Hepatocyte (in vitro differentiated cells): ENCODE measurements around the gene TSPAN6. TPM values are rescaled to one million over a fixed set of nuclear protein-coding genes. Genes with fewer than 3 reads are reported as not detected.

Experiments used
- DNase-seq: peaks from one replicate; pipeline ENCODE4 v3.0.0-alpha.2; 2016; ENCODE audit warnings: low spot score
- H2AFZ ChIP-seq: fragments of 200-600 bp; sonication (generic); 2 replicates; pipeline ENCODE4 v1.6.0; 2016; ENCODE audit warnings: antibody characterized with exemption, mild to moderate bottlenecking
- H3K27ac ChIP-seq: fragments of 200-600 bp; sonication (generic); 2 replicates; pipeline ENCODE4 v1.5.1; 2016; ENCODE audit warnings: mild to moderate bottlenecking
- H3K27me3 ChIP-seq: fragments of 200-600 bp; sonication (generic); 2 replicates; pipeline ENCODE4 v1.6.1; 2016
- H3K36me3 ChIP-seq: fragments of 200-600 bp; sonication (generic); replicated peaks from 2 replicates; pipeline ENCODE4 v1.5.1; 2016; ENCODE audit warnings: low read depth; ENCODE audit not compliant: insufficient read depth
- H3K4me1 ChIP-seq: fragments of 200-600 bp; sonication (generic); 2 replicates; pipeline ENCODE4 v1.5.1; 2016; ENCODE audit warnings: mild to moderate bottlenecking, moderate library complexity; ENCODE audit not compliant: insufficient read depth
- H3K4me2 ChIP-seq: fragments of 200-600 bp; sonication (generic); 2 replicates; pipeline ENCODE4 v1.6.0; 2016
- H3K4me3 ChIP-seq: fragments of 200-600 bp; sonication (generic); 2 replicates; pipeline ENCODE4 v1.5.1; 2016; ENCODE audit warnings: mild to moderate bottlenecking
- H3K79me2 ChIP-seq: fragments of 200-600 bp; sonication (generic); 2 replicates; pipeline ENCODE4 v1.6.0; 2017; ENCODE audit warnings: mild to moderate bottlenecking
- H3K9me2 ChIP-seq: fragments of 200-600 bp; sonication (generic); replicated peaks from 2 replicates; pipeline ENCODE4 v1.6.0; 2017; ENCODE audit warnings: mild to moderate bottlenecking; ENCODE audit not compliant: insufficient read depth
- H3K9me3 ChIP-seq: fragments of 200-600 bp; sonication (generic); 2 replicates; pipeline ENCODE4 v1.5.1; 2016; ENCODE audit warnings: low read depth, mild to moderate bottlenecking
- H4K20me1 ChIP-seq: fragments of 200-600 bp; sonication (generic); 2 replicates; pipeline ENCODE4 v1.6.0; 2016; ENCODE audit warnings: mild to moderate bottlenecking; ENCODE audit not compliant: insufficient read depth, poor library complexity, severe bottlenecking
- EZH2 ChIP-seq: fragments of 200-600 bp; sonication (generic); IDR thresholded peaks from 2 replicates; pipeline ENCODE4 v1.6.1; 2016; ENCODE audit warnings: antibody characterized with exemption, mild to moderate bottlenecking, borderline replicate concordance
- EZH2phosphoT487 ChIP-seq: fragments of 200-600 bp; sonication (generic); IDR thresholded peaks from one replicate; pipeline ENCODE4 v1.6.1; 2018; ENCODE audit warnings: antibody characterized with exemption, mild to moderate bottlenecking, low read depth, moderate library complexity; ENCODE audit not compliant: unreplicated experiment, severe bottlenecking
- WGBS: methylation state at CpG from one replicate; pipeline ENCODE4 v1.1.6; 2016; ENCODE audit warnings: low lambda C conversion rate; ENCODE audit errors: missing lambda C conversion rate; 5-methylcytosine and 5-hydroxymethylcytosine counted together
- polyA plus RNA-seq: library from polyadenylated mRNA; unstranded; fragments of >200 nt; fragmentation: Nextera tagmentation; extraction: Ambion mirVana; gene quantifications from 2 replicates; pipeline ENCODE4 v1.2.1, GENCODE V29; 2016
- total RNA-seq: library from RNA; depleted of rRNA; stranded (reverse); fragments of >200 nt; gene quantifications from 2 replicates; pipeline ENCODE4 v1.2.3, GENCODE V29; 2014
- TF ChIP-seq, protein P1 (sequence below): fragments of 200-600 bp; sonication (generic); IDR thresholded peaks from 2 replicates; pipeline ENCODE4 v1.5.1; 2016; ENCODE audit warnings: antibody characterized with exemption, mild to moderate bottlenecking; ENCODE audit not compliant: poor library complexity

TSPAN6 gene
- total and polyA plus RNA-seq, 2 experiments from 2014 or later = 131 to 134 TPM

DNA sequence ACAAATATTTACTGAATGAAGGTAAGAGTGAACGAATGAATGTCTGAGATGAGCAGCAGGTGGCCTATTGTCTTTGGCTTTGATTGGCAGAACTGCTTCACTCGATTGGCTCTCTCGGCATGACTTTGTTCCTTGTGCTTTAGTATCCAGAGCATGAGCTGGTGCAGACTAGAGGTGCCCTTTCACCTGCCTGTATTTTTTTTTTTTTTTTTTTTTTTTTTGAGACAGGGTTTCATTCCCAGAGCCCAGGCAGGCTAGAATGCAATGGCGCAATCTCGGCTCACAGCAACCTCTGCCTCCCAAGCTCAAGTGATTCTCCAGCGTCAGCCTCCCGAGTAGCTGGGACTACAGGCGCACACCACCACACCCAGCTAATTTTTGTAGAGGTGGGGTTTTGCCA is 46.3 kb upstream of the TSPAN6 start:
- Histone ChIP-seq H3K4me3 (no peak overlapping the region), H3K27me3 (no peaks in the 10 kb centered on the region), H3K4me1 (no peaks in the 10 kb centered on the region), H2AFZ (no peak overlapping the region), H3K36me3 (no peaks in the 10 kb centered on the region), H3K9me2 (no peaks in the 10 kb centered on the region), H4K20me1 (no peaks in the 10 kb centered on the region), H3K9me3 (no peaks in the 10 kb centered on the region), H3K27ac (no peak overlapping the region), H3K79me2 (no peaks in the 10 kb centered on the region), H3K4me2 (no peak overlapping the region)
- DNase-seq = no peak
- WGBS = 87% methylated on average over 8 of the region's 8 CpGs
- TF ChIP-seq EZH2phosphoT487 (no peak), EZH2 (no peak)
- TF ChIP-seq, protein P1, sequence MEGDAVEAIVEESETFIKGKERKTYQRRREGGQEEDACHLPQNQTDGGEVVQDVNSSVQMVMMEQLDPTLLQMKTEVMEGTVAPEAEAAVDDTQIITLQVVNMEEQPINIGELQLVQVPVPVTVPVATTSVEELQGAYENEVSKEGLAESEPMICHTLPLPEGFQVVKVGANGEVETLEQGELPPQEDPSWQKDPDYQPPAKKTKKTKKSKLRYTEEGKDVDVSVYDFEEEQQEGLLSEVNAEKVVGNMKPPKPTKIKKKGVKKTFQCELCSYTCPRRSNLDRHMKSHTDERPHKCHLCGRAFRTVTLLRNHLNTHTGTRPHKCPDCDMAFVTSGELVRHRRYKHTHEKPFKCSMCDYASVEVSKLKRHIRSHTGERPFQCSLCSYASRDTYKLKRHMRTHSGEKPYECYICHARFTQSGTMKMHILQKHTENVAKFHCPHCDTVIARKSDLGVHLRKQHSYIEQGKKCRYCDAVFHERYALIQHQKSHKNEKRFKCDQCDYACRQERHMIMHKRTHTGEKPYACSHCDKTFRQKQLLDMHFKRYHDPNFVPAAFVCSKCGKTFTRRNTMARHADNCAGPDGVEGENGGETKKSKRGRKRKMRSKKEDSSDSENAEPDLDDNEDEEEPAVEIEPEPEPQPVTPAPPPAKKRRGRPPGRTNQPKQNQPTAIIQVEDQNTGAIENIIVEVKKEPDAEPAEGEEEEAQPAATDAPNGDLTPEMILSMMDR = no peak

DNA sequence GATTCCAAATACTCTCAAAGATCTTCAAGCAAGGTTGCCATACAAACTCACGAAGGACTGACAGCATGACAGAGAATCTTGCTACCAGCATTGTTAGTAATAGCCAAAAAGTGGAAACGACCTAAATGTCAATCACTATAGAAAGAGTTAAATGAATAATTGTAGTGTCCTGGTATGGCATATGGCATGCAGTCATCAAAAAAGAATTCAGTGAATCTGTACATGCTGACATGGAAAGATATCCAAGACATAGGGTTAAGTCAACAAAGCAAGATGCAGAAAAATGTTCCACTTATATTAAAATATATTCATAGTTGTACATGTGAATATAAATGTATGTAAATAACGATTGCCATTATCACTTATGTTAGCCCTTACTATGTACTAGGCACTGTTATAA is 45.0 kb upstream of the TSPAN6 start:
- no peaks in the 10 kb centered on the region for H3K79me2 ChIP-seq

DNA sequence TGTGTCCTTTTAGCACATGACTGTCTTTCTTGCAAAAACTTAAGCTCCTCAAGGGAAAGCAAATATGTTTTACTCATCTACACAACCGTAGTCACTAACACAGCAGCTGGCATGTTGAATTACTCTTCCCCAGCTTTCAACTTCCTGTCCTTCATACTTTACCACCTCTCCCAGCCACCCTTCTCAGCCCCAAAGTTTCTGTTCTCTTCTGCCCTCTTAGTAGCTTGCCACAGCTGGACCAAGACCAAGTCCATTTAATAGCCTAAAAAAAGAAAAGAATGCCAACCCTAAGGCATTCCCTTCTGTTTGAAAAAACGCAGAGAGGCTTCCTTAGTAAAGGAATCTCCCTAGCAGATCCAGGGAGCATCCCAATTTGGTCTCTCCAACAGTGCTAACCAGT is 44.1 kb upstream of the TSPAN6 start:
- no peaks in the 10 kb centered on the region for H3K79me2 ChIP-seq
- no peaks in the 10 kb centered on the region for H4K20me1 ChIP-seq
- no peaks in the 10 kb centered on the region for H3K9me2 ChIP-seq
- H3K27ac ChIP-seq = no peak overlapping the region
- H3K36me3 ChIP-seq = no peaks in the 10 kb centered on the region
- no peak for TF ChIP-seq EZH2phosphoT487
- TF ChIP-seq EZH2 = no peak
- TF ChIP-seq, protein P1 = no peak
- no peak overlapping the region for H3K4me2 ChIP-seq
- 49% methylated on average over 2 of the region's 2 CpGs for WGBS
- no peaks in the 10 kb centered on the region for H3K9me3 ChIP-seq
- no peak overlapping the region for H3K4me3 ChIP-seq
- H2AFZ ChIP-seq = no peak overlapping the region
- no peaks in the 10 kb centered on the region for H3K27me3 ChIP-seq
- H3K4me1 ChIP-seq = no peaks in the 10 kb centered on the region
- no peak for DNase-seq

More for the DNA sequence above, 45.0 kb upstream of the TSPAN6 start:
- Histone ChIP-seq H3K36me3 (no peaks in the 10 kb centered on the region), H3K4me2 (no peak overlapping the region), H3K4me1 (no peaks in the 10 kb centered on the region), H3K4me3 (no peak overlapping the region), H3K27ac (no peak overlapping the region), H3K9me3 (no peaks in the 10 kb centered on the region), H4K20me1 (no peaks in the 10 kb centered on the region), H3K9me2 (no peaks in the 10 kb centered on the region), H2AFZ (no peak overlapping the region), H3K27me3 (no peaks in the 10 kb centered on the region)
- TF ChIP-seq, protein P1 = no peak
- TF ChIP-seq EZH2 = no peak
- TF ChIP-seq EZH2phosphoT487 = no peak
- no peak for DNase-seq
- 61% methylated on average over 3 of the region's 3 CpGs for WGBS

DNA sequence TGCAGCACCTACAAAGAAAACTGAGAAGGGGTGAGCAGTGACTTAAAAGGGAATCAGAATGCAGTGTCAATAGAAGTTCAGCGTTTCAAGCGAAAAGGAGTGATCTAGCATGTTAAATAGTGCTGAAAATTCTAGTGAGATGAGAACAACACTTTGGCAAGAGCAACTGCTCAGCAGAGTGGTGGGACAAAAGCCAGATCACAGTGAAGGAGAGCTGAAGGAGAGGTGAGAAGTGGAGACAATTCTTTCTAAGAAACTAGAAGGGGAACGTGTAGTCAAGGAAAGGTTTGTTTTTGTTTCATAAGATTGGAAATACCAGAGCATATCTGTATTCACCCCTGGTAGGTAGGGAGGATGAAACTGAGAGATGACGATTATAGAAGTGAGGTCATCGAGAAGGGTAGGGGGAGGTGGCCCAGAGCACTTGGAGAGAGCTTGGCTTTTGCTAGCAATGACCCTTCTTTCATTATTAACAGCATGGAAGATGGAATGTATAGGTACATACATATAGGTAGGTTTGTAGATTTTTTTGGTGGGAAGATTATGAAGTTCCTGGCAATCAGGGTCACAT is 41.1 kb upstream of the TSPAN6 start:
- Histone ChIP-seq H3K79me2 (no peaks in the 10 kb centered on the region), H3K9me2 (no peaks in the 10 kb centered on the region), H3K4me1 (no peaks in the 10 kb centered on the region), H3K4me2 (no peak overlapping the region), H2AFZ (no peak overlapping the region), H3K36me3 (no peaks in the 10 kb centered on the region), H3K27me3 (no peaks in the 10 kb centered on the region), H3K27ac (no peak overlapping the region), H3K4me3 (no peak overlapping the region), H4K20me1 (no peaks in the 10 kb centered on the region), H3K9me3 (no peaks in the 10 kb centered on the region)
- 68% methylated on average over 5 of the region's 5 CpGs for WGBS
- TF ChIP-seq, protein P1 = no peak
- TF ChIP-seq EZH2phosphoT487 (no peak), EZH2 (no peak)
- no peak for DNase-seq
